ENCODE results near the gene PLAC9.

The PLAC9 gene

GRCh38 chr10:80187060-80187459, 54.5 kb downstream of the PLAC9 start:
- Histone ChIP-seq H3K4me1 (ENCODE audit: control insufficient read depth in 1 of 2, insufficient read depth in 1 of 2, low read depth in 1 of 2, low read length in 1 of 2) (peaks cover 96 to 100% of the 10 kb centered on the region in 2 experiments), H3K27ac (peak overlapping the region; percentile 91), H3K27me3 (no peaks in the 10 kb centered on the region), H3K4me3 (ENCODE audit: low read depth in 1 of 2, low read length in 1 of 2) (peak overlapping the region; percentile 48 to 59), H3K9me3 (no peaks in the 10 kb centered on the region), H3K36me3 (peaks cover 13% of the 10 kb centered on the region)
- no peak for TF ChIP-seq CTCF (IDR thresholded peaks at IDR 0.05)

GRCh38 chr10:80187465-80188409, 55.2 kb downstream of the PLAC9 start:
- H3K9me3 ChIP-seq, result no peaks in the 10 kb centered on the region
- peaks cover 13% of the 10 kb centered on the region for H3K36me3 ChIP-seq
- H3K4me3 ChIP-seq (ENCODE audit: low read depth in 1 of 2, low read length in 1 of 2), result peak overlapping the region; percentile 48 to 59
- no peaks in the 10 kb centered on the region for H3K27me3 ChIP-seq
- H3K27ac ChIP-seq, result peak overlapping the region; percentile 91
- H3K4me1 ChIP-seq (ENCODE audit: control insufficient read depth in 1 of 2, insufficient read depth in 1 of 2, low read depth in 1 of 2, low read length in 1 of 2), result peaks cover 100% of the 10 kb centered on the region in 2 experiments
- no peak for TF ChIP-seq CTCF (IDR thresholded peaks at IDR 0.05)

- TF ChIP-seq CTCF (IDR thresholded peaks at IDR 0.05), result no peak
- H3K36me3 ChIP-seq, result peaks cover 7% of the 10 kb centered on the region
- H3K4me1 ChIP-seq (ENCODE audit: control insufficient read depth in 1 of 2, insufficient read depth in 1 of 2, low read depth in 1 of 2, low read length in 1 of 2), result peaks cover 100% of the 10 kb centered on the region in 2 experiments
- H3K27me3 ChIP-seq, result no peaks in the 10 kb centered on the region
- peak overlapping the region; percentile 91 for H3K27ac ChIP-seq
- no peaks in the 10 kb centered on the region for H3K9me3 ChIP-seq
- H3K4me3 ChIP-seq (ENCODE audit: low read depth in 1 of 2, low read length in 1 of 2), result peak overlapping the region; percentile 48 to 59
Measured at GRCh38 chr10:80188713-80189112, 56.2 kb downstream of the PLAC9 start.

DNA sequence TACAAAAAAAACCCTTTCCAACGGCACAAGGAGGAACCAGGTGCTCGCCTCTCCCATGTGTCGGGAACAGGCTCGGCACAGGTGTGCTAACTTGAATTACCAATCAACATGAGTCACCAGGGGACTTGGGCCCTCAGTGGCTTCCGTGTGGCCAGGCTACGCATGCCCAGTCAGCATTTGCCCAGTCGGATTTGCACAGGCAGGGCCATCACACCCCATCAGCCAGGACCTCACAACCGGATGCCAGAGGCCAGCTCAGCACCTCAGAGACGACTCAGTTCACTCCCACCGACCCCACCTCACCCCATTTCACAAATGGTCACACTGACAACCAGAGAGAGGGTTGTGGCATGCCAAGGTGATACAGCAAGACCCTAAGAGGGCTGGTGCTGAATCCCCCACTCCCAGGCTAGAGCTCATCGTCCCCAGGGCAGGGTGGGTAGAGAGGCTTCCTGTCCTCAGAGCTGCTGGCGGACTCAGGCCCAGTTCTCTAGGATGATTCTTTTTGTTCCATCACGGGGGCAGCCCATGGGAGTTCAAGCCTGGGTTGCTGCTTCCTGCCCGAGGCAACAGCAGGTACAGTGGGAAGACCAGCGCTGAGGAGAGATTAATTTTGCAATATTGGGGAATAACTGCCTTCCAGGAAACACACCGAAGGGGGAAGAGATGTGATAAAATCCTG, 59.2 kb downstream of the PLAC9 start:
- no peaks in the 10 kb centered on the region for H3K27me3 ChIP-seq
- no peak for TF ChIP-seq CTCF (IDR thresholded peaks at IDR 0.05)
- H3K4me1 ChIP-seq (ENCODE audit: control insufficient read depth in 1 of 2, insufficient read depth in 1 of 2, low read depth in 1 of 2, low read length in 1 of 2), result peaks cover 100% of the 10 kb centered on the region in 2 experiments
- peaks cover 13% of the 10 kb centered on the region for H3K36me3 ChIP-seq
- H3K9me3 ChIP-seq, result no peaks in the 10 kb centered on the region
- H3K4me3 ChIP-seq (ENCODE audit: low read depth in 1 of 2, low read length in 1 of 2), result peak overlapping the region; percentile 24 to 38
- peak overlapping the region; percentile 91 for H3K27ac ChIP-seq

DNA sequence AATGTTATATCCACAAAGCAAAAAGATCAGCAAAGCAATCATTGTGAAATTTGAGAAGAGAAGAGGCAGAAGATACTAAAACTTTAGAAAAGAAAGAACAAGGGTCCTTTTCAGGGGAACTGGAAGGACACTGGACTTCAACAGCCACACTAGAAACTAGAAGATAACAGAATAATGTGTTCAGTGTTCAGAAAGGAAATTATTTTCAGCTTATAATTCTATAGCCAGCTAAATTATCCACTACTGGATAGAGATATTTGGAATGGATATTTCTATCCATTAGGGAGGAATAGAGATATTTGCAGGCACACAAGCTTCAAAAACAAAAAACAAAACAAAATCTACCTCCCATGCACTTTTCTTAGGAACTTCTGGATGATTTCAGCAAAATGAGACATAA, 60.0 kb downstream of the PLAC9 start:
- Histone ChIP-seq H3K36me3 (peaks cover 14% of the 10 kb centered on the region), H3K9me3 (no peaks in the 10 kb centered on the region), H3K27me3 (no peaks in the 10 kb centered on the region), H3K4me3 (ENCODE audit: low read depth in 1 of 2, low read length in 1 of 2) (peak overlapping the region in 1 of 2 experiments; percentile 38), H3K4me1 (ENCODE audit: control insufficient read depth in 1 of 2, insufficient read depth in 1 of 2, low read depth in 1 of 2, low read length in 1 of 2) (peaks cover 100% of the 10 kb centered on the region in 2 experiments), H3K27ac (peak overlapping the region; percentile 91)
- TF ChIP-seq CTCF (IDR thresholded peaks at IDR 0.05), result no peak

All from neutrophil (primary cell).